OCI-LY1 (cell line): ENCODE data around the gene ADCY2.

Source experiments
- EZH2 ChIP-seq: fragments of 200-600 bp; sonication (generic), shearing (Covaris generic); IDR thresholded peaks from 2 replicates; pipeline ENCODE4 v1.8.0; 2017; ENCODE audit warnings: borderline replicate concordance, mixed run types, mild to moderate bottlenecking, antibody characterized with exemption, low read length, moderate library complexity, mixed read lengths
- TF ChIP-seq, protein P1 (sequence below): fragments of 200-600 bp; sonication (generic), shearing (Covaris generic); IDR thresholded peaks from 2 replicates; pipeline ENCODE4 v1.5.1; 2017; ENCODE audit warnings: mild to moderate bottlenecking, antibody characterized with exemption, low read length, moderate library complexity, mixed read lengths

- TF ChIP-seq, protein P1, sequence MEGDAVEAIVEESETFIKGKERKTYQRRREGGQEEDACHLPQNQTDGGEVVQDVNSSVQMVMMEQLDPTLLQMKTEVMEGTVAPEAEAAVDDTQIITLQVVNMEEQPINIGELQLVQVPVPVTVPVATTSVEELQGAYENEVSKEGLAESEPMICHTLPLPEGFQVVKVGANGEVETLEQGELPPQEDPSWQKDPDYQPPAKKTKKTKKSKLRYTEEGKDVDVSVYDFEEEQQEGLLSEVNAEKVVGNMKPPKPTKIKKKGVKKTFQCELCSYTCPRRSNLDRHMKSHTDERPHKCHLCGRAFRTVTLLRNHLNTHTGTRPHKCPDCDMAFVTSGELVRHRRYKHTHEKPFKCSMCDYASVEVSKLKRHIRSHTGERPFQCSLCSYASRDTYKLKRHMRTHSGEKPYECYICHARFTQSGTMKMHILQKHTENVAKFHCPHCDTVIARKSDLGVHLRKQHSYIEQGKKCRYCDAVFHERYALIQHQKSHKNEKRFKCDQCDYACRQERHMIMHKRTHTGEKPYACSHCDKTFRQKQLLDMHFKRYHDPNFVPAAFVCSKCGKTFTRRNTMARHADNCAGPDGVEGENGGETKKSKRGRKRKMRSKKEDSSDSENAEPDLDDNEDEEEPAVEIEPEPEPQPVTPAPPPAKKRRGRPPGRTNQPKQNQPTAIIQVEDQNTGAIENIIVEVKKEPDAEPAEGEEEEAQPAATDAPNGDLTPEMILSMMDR, result no peak
- no peak for TF ChIP-seq EZH2
Measured at GRCh38 chr5:7667216-7667767, 271.4 kb downstream of the ADCY2 start.
